Fibroblast of skin of right biceps (primary cell): Measurements from ENCODE around the gene PPP1R1C.

Experiments
- DNase-seq: peaks from one replicate; pipeline ENCODE4 v3.0.0-alpha.2; 2013

Gene PPP1R1C

GRCh38 chr2:181972431-181973170 is 13.1 kb upstream of the PPP1R1C start:
- DNase-seq: no peak

- no peak for DNase-seq
Observed at GRCh38 chr2:181973171-181973783, 12.4 kb upstream of the PPP1R1C start.

- peak; percentile 66 for DNase-seq
Observed at GRCh38 chr2:181977661-181978350, 7.8 kb upstream of the PPP1R1C start.

GRCh38 chr2:181978351-181979150 is 7.1 kb upstream of the PPP1R1C start:
- DNase-seq: no peak

- no peak for DNase-seq
Observed at GRCh38 chr2:181984060-181984459, 1.6 kb upstream of the PPP1R1C start.

GRCh38 chr2:181984814-181985631 is 630 bp upstream of the PPP1R1C start:
- no peak for DNase-seq

GRCh38 chr2:181988154-181988924 is 2.7 kb downstream of the PPP1R1C start:
- no peak for DNase-seq

- DNase-seq: no peak
Observed at GRCh38 chr2:181989099-181989498, 3.4 kb downstream of the PPP1R1C start.

GRCh38 chr2:181991171-181991885 is 5.7 kb downstream of the PPP1R1C start:
- no peak for DNase-seq

GRCh38 chr2:181992776-181993175 is 7.1 kb downstream of the PPP1R1C start:
- no peak for DNase-seq

- no peak for DNase-seq
Observed at GRCh38 chr2:181995289-181995688, 9.6 kb downstream of the PPP1R1C start.

GRCh38 chr2:181998041-181998835 is 12.6 kb downstream of the PPP1R1C start:
- no peak for DNase-seq

- DNase-seq: no peak
Observed at GRCh38 chr2:181998891-181999654, 13.4 kb downstream of the PPP1R1C start.

- DNase-seq: no peak
Observed at GRCh38 chr2:181999911-182000310, 14.3 kb downstream of the PPP1R1C start.

GRCh38 chr2:182004945-182005520 is 19.4 kb downstream of the PPP1R1C start:
- no peak for DNase-seq

GRCh38 chr2:182006595-182007341 is 21.1 kb downstream of the PPP1R1C start:
- no peak for DNase-seq

- DNase-seq: no peak
Observed at GRCh38 chr2:182014284-182014683, 28.6 kb downstream of the PPP1R1C start.
